K562 (cell line): ENCODE results near the gene PHC3. TPM values are rescaled to one million over a fixed set of nuclear protein-coding genes. Genes with fewer than 3 reads are reported as not detected.

Experiments
- ARID3B ChIP-seq: fragments of 250-450 bp; sonication (Bioruptor Pico); IDR thresholded peaks from 2 replicates; pipeline ENCODE4 v1.4.0; 2020; ENCODE audit warnings: borderline replicate concordance
- CBX2 ChIP-seq: fragments of 200-600 bp; sonication (generic); IDR thresholded peaks from one replicate; pipeline ENCODE4 v1.6.1; 2012; ENCODE audit warnings: mild to moderate bottlenecking, low read length, inconsistent platforms; ENCODE audit not compliant: insufficient read depth, poor library complexity, severe bottlenecking
- CHCHD3 ChIP-seq: fragments of 250-450 bp; sonication (Bioruptor Pico); IDR thresholded peaks from 2 replicates; pipeline ENCODE4 v2.1.2; 2022; ENCODE audit warnings: mild to moderate bottlenecking
- ETS2 ChIP-seq: IDR thresholded peaks from 2 replicates; pipeline ENCODE4 v1.6.1; 2016; ENCODE audit warnings: borderline replicate concordance, missing genetic modification characterization, mild to moderate bottlenecking, moderate library complexity, missing compliant biosample characterization; ENCODE audit not compliant: poor library complexity, severe bottlenecking
- GTF2F1 ChIP-seq: IDR thresholded peaks from 2 replicates; pipeline ENCODE4 v1.6.1; 2011; ENCODE audit warnings: low read depth, low read length, improper control_type of control experiment
- HMGN3 ChIP-seq: IDR thresholded peaks from 2 replicates; pipeline ENCODE4 v1.6.1; 2011; ENCODE audit warnings: borderline replicate concordance, low read depth, mild to moderate bottlenecking, mixed read lengths, low read length; ENCODE audit not compliant: insufficient read length; ENCODE audit errors: extremely low read depth
- JUN ChIP-seq, 2 experiments: sonication (generic) in 1 of 2; formaldehyde crosslinking in 1 of 2; IDR thresholded peaks; 2 replicates each; pipeline versions ENCODE4 v1.6.1 to v1.8.0; 2012 to 2022; ENCODE audit warnings: borderline replicate concordance in 2 of 2, mild to moderate bottlenecking in 2 of 2, improper control_type of control experiment in 1 of 2, low read depth in 1 of 2, low read length in 1 of 2, missing genetic modification reagents in 1 of 2
- MCM3 ChIP-seq: fragments of 450-650 bp; IDR thresholded peaks from 2 replicates; pipeline ENCODE4 v1.6.1; 2016
- MLLT1 ChIP-seq, 2 experiments: fragments of 450-650 bp; IDR thresholded peaks; 2 replicates each; pipeline ENCODE4 v1.6.1; 2016
- NFRKB ChIP-seq: fragments of 450-650 bp; IDR thresholded peaks from 2 replicates; pipeline ENCODE4 v1.6.1; 2016; ENCODE audit warnings: low read depth
- TCF3 ChIP-seq: sonication (generic); formaldehyde crosslinking; IDR thresholded peaks from 2 replicates; pipeline ENCODE4 v1.4.0; 2020; ENCODE audit warnings: mild to moderate bottlenecking, missing genetic modification reagents
- XRCC4 ChIP-seq: IDR thresholded peaks from one replicate; pipeline ENCODE4 v1.6.1; 2011; ENCODE audit not compliant: insufficient read depth, insufficient read length; ENCODE audit errors: extremely low read depth
- ZBTB12 ChIP-seq: fragments of 250-450 bp; sonication (Bioruptor Pico); IDR thresholded peaks from 2 replicates; pipeline ENCODE4 v1.4.0; 2020
- ZEB2 ChIP-seq: fragments of 450-650 bp; IDR thresholded peaks from 2 replicates; pipeline ENCODE4 v1.6.1; 2016
- ZNF395 ChIP-seq: fragments of 200-800 bp; sonication (Bioruptor generic); IDR thresholded peaks from 2 replicates; pipeline ENCODE4 v1.6.1; 2017; ENCODE audit warnings: missing genetic modification characterization, missing compliant biosample characterization
- ZNF398 ChIP-seq: fragments of 250-450 bp; sonication (Bioruptor Pico); IDR thresholded peaks from 2 replicates; pipeline ENCODE4 v1.8.0; 2021; ENCODE audit warnings: moderate library complexity, mild to moderate bottlenecking, inconsistent platforms
- ZNF717 ChIP-seq: fragments of 250-450 bp; sonication (Bioruptor Pico); IDR thresholded peaks from 2 replicates; pipeline ENCODE4 v1.5.0; 2021
- polyA plus RNA-seq, 8 experiments: library from polyadenylated mRNA; depleted of rRNA in 4 of 8; stranded (reverse) in 5 of 8; unstranded in 3 of 8; fragments of >200 nt; fragmentation: Nextera tagmentation in 2 of 8; fragmentation: Illumina TruSeq in 1 of 8; extraction: Ambion mirVana in 2 of 8; extraction: Trizol in 1 of 8; gene quantifications; 2 replicates each; pipeline versions ENCODE4 v1.2.1 to v1.2.3, GENCODE V29; 2011 to 2014; ENCODE audit warnings: inconsistent platforms in 1 of 8, missing spikeins in 1 of 8
- total RNA-seq, 7 experiments: library from RNA; depleted of rRNA in 6 of 7; stranded (reverse); fragments of >200 nt in 6 of 7; fragmentation: Illumina TruSeq in 2 of 7; extraction: Trizol in 2 of 7; gene quantifications; 2 replicates each; pipeline versions ENCODE4 v1.2.1 to v1.2.3, GENCODE V29; 2011 to 2021; ENCODE audit warnings: low replicate concordance in 1 of 7

PHC3 gene
- total and polyA plus RNA-seq, 9 of the 15 experiments (the other 6 are each of a cell fraction or from before 2014, with no cell fraction given) = 3.1 to 21.6 (median 10.5) TPM

GRCh38 chr3:170180908-170181885 lies at the start of gene PHC3 (continued):
- TF ChIP-seq NFRKB = peak; percentile 96
- TF ChIP-seq ZNF398 = no peak
- 0 out of 4 replicates have a peak, but pooled peaks of 1 of the 2 experiments have one; percentile 71 for TF ChIP-seq MLLT1 (IDR thresholded peaks at IDR 0.05)
- no peak for TF ChIP-seq TCF3 (CRISPR knock-in tag)
- no peak for TF ChIP-seq MCM3
- TF ChIP-seq XRCC4 = no peak
- no peak for TF ChIP-seq ZEB2
- peak; percentile 79 for TF ChIP-seq HMGN3
- no peak for TF ChIP-seq CBX2
- TF ChIP-seq GTF2F1 = no peak
- no peak for TF ChIP-seq ETS2
- 0 out of 2 replicates have a peak, but pooled peaks have one; percentile 54 for TF ChIP-seq ZNF395 (CRISPR knock-in tag)
- no peak for TF ChIP-seq CHCHD3 (CRISPR knock-in tag)
- no peak for TF ChIP-seq ZNF717 (CRISPR knock-in tag)
- no peak for TF ChIP-seq ARID3B (CRISPR knock-in tag)
- TF ChIP-seq JUN (IDR thresholded peaks at IDR 0.05; ENCODE audit: borderline replicate concordance, low read depth, low read length) = peak; percentile 44; the same call in 1 of the 2 replicates
- no peak for TF ChIP-seq JUN (CRISPR knock-in tag; IDR thresholded peaks at IDR 0.05; ENCODE audit: borderline replicate concordance)
- TF ChIP-seq ZBTB12 (CRISPR knock-in tag) = no peak
